HCT116 (cell line): ENCODE data around the gene SMYD3. TPM values are rescaled to one million over a fixed set of nuclear protein-coding genes. Genes with fewer than 3 reads are reported as not detected.

ENCODE experiments used
- ATAC-seq: fragments of 200-7000 bp; cut with Tn5 transposase; 2 replicates; pipeline ENCODE4 v1.9.1; 2020; ENCODE audit warnings: mild to moderate bottlenecking, moderate library complexity
- BruUV-seq: library from RNA; stranded (reverse); fragments of 400-500 nt; replicated peaks from 2 replicates; lab custom pipeline; 2021; lab: Mats Ljungman, UMichigan
- CTCF ChIA-PET: fragments of 300-600 bp; sonication (Branson Sonifier 250); formaldehyde crosslinking; loops from one replicate; lab custom pipeline; 2021; ENCODE audit warnings: antibody characterized with exemption; lab: Charles Lee
- POLR2A ChIA-PET: fragments of 300-600, 350-600 bp; sonication (Branson Sonifier 250); formaldehyde crosslinking; loops from one replicate; lab custom pipeline; 2021; ENCODE audit warnings: antibody characterized with exemption; lab: Charles Lee
- RAD21 ChIA-PET, 2 experiments: fragments of 300-600 bp; sonication (Branson Sonifier 250); formaldehyde crosslinking; loops; one replicate each; lab custom pipeline; 2023; ENCODE audit warnings: low total read pairs in 2 of 2; ENCODE audit not compliant: uncharacterized antibody in 2 of 2, unreplicated experiment in 2 of 2, low non-redundant PET in 1 of 2; lab: Charles Lee
- DNase-seq: peaks from one replicate; pipeline ENCODE4 v3.0.0-alpha.2; 2010; ENCODE audit warnings: low read depth, low spot score
- H2AFZ ChIP-seq: fragments of 200-600 bp; shearing (Covaris generic), sonication (generic); 2 replicates; pipeline ENCODE4 v1.6.1; 2017; ENCODE audit warnings: low read depth, mixed run types, mixed read lengths, antibody characterized with exemption, low read length; ENCODE audit not compliant: poor library complexity, severe bottlenecking
- H3K27ac ChIP-seq: 2 replicates; pipeline ENCODE4 v1.5.1; 2012; ENCODE audit warnings: low read depth, low read length
- H3K27me3 ChIP-seq: fragments of 200-600 bp; sonication (generic); 2 replicates; pipeline ENCODE4 v1.6.1; 2016; ENCODE audit warnings: mixed run types, low read length, mixed read lengths; ENCODE audit not compliant: insufficient read depth
- H3K36me3 ChIP-seq, 2 experiments: fragments of 200-500 bp in 1 of 2; fragments of 200-600 bp in 1 of 2; sonication (Bioruptor generic) in 1 of 2; sonication (generic) in 1 of 2; 2 replicates each; pipeline versions ENCODE4 v1.5.1 to v1.6.1; 2014 to 2016; ENCODE audit warnings: low read length in 2 of 2, inconsistent platforms in 1 of 2, mixed read lengths in 1 of 2, mixed run types in 1 of 2; ENCODE audit not compliant: insufficient read depth in 2 of 2, control insufficient read depth in 1 of 2
- H3K4me1 ChIP-seq, 2 experiments: fragments of 200-600 bp in 1 of 2; sonication (generic) in 1 of 2; 2 replicates each; pipeline versions ENCODE4 v1.5.1 to v1.6.1; 2012 to 2017; ENCODE audit warnings: low read length in 2 of 2, inconsistent platforms in 1 of 2, mild to moderate bottlenecking in 1 of 2, mixed read lengths in 1 of 2, mixed run types in 1 of 2, moderate library complexity in 1 of 2; ENCODE audit not compliant: insufficient read depth in 2 of 2, control insufficient read depth in 1 of 2
- H3K4me2 ChIP-seq: fragments of 200-600 bp; sonication (generic); 2 replicates; pipeline ENCODE4 v1.6.1; 2017; ENCODE audit warnings: mixed run types, low read length, mixed read lengths
- H3K4me3 ChIP-seq, 2 experiments: fragments of 200-600 bp in 1 of 2; sonication (generic) in 1 of 2; replicated peaks in 1 of 2; 2 replicates each; pipeline ENCODE4 v1.5.1; 2011 to 2016; ENCODE audit warnings: low read length in 2 of 2, control low read depth in 1 of 2, low read depth in 1 of 2, mild to moderate bottlenecking in 1 of 2, mixed read lengths in 1 of 2, mixed run types in 1 of 2
- H3K79me2 ChIP-seq: fragments of 200-600 bp; sonication (generic); 2 replicates; pipeline ENCODE4 v1.6.1; 2017; ENCODE audit warnings: mild to moderate bottlenecking, mixed run types, low read length, moderate library complexity, mixed read lengths; ENCODE audit not compliant: insufficient read depth
- H3K9ac ChIP-seq: fragments of 200-600 bp; sonication (generic); 2 replicates; pipeline ENCODE4 v1.6.1; 2016; ENCODE audit warnings: low read length, mixed read lengths
- H3K9me2 ChIP-seq: fragments of 200-600 bp; sonication (generic), shearing (Covaris generic); 2 replicates; pipeline ENCODE4 v1.6.1; 2017; ENCODE audit warnings: mixed run types, mild to moderate bottlenecking, moderate library complexity; ENCODE audit not compliant: insufficient read depth
- H3K9me3 ChIP-seq, 2 experiments: fragments of 200-500 bp in 1 of 2; fragments of 200-600 bp in 1 of 2; sonication (Bioruptor generic) in 1 of 2; sonication (generic) in 1 of 2; 2 replicates each; pipeline ENCODE4 v1.6.1; 2014 to 2017; ENCODE audit warnings: low read length in 2 of 2, mixed read lengths in 2 of 2, inconsistent platforms in 1 of 2, low read depth in 1 of 2, mild to moderate bottlenecking in 1 of 2, mixed run types in 1 of 2, moderate library complexity in 1 of 2; ENCODE audit not compliant: control insufficient read depth in 1 of 2, insufficient read depth in 1 of 2
- H4K20me1 ChIP-seq: fragments of 200-600 bp; sonication (generic), shearing (Covaris generic); 2 replicates; pipeline ENCODE4 v1.6.1; 2017; ENCODE audit warnings: mixed run types, mild to moderate bottlenecking, moderate library complexity; ENCODE audit not compliant: insufficient read depth
- CEBPB ChIP-seq: IDR thresholded peaks from 2 replicates; pipeline ENCODE4 v1.6.1; 2012; ENCODE audit warnings: low read depth
- JUND ChIP-seq: IDR thresholded peaks from 2 replicates; pipeline ENCODE4 v1.6.1; 2012
- SIN3A ChIP-seq: IDR thresholded peaks from 2 replicates; pipeline ENCODE4 v1.6.1; 2012; ENCODE audit warnings: low read depth
- SP1 ChIP-seq: IDR thresholded peaks from 2 replicates; pipeline ENCODE4 v1.6.1; 2012; ENCODE audit warnings: low read depth
- SRF ChIP-seq: IDR thresholded peaks from 2 replicates; pipeline ENCODE4 v1.6.1; 2012; ENCODE audit warnings: low read depth
- ZFX ChIP-seq: fragments of 450-650 bp; IDR thresholded peaks from 2 replicates; pipeline ENCODE4 v1.6.1; 2017
- intact Hi-C: fragments of 100-400 bp; cut with micrococcal nuclease; formaldehyde crosslinking; loops from 2 replicates; pipeline ENCODE4 v1.10.0; 2022
- total RNA-seq: library from RNA; stranded (reverse); gene quantifications from one replicate; pipeline ENCODE4 v1.2.1, GENCODE V29; 2021; ENCODE audit not compliant: unreplicated experiment
- TF ChIP-seq, protein P1 (sequence below): IDR thresholded peaks from 2 replicates; pipeline ENCODE4 v1.6.1; 2012; ENCODE audit warnings: low read depth
- TF ChIP-seq, protein P2 (sequence below): IDR thresholded peaks from 2 replicates; pipeline ENCODE4 v1.6.1; 2011; ENCODE audit warnings: mild to moderate bottlenecking, low read length, moderate library complexity; ENCODE audit not compliant: insufficient replicate concordance; ENCODE audit errors: extremely low read depth

The SMYD3 gene
- total RNA-seq, 1 experiment from 2014 or later, result 33.6 TPM

DNA sequence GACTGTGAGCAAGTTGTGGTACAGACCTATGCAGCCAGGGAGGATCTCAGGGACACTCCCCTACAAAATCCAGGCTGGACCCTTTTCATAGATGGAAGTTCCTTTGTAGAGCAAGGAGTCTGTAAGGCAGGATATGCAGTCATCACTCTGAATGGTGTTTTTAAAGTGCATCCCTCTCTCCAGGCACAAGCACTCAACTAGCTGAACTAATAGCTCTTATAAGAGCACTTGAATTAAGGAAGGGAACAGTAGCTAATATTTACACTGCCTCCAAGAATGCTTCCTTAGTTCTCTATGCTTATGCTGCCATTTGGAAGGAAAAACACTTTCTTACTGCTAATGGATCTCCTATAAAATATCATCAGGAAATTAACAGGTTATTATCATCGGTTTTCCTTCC lies 27.0 kb upstream of the SMYD3 start:
- Histone ChIP-seq H3K4me2 (no peak overlapping the region), H3K27me3 (no peaks in the 10 kb centered on the region), H3K36me3 (no peaks in the 10 kb centered on the region), H3K4me3 (no peak overlapping the region), H3K9me3 (0 out of 4 replicates have a peak, but pooled peaks cover 0 to 4% of the 10 kb centered on the region in 2 experiments), H3K9ac (no peak overlapping the region), H3K4me1 (no peaks in the 10 kb centered on the region), H3K79me2 (no peaks in the 10 kb centered on the region), H3K27ac (no peak overlapping the region)
- intact Hi-C loops, result no loop called here
- CTCF ChIA-PET, result no interaction called here
- POLR2A ChIA-PET, result no interaction called here
- no peak for TF ChIP-seq SIN3A
- TF ChIP-seq, protein P1, sequence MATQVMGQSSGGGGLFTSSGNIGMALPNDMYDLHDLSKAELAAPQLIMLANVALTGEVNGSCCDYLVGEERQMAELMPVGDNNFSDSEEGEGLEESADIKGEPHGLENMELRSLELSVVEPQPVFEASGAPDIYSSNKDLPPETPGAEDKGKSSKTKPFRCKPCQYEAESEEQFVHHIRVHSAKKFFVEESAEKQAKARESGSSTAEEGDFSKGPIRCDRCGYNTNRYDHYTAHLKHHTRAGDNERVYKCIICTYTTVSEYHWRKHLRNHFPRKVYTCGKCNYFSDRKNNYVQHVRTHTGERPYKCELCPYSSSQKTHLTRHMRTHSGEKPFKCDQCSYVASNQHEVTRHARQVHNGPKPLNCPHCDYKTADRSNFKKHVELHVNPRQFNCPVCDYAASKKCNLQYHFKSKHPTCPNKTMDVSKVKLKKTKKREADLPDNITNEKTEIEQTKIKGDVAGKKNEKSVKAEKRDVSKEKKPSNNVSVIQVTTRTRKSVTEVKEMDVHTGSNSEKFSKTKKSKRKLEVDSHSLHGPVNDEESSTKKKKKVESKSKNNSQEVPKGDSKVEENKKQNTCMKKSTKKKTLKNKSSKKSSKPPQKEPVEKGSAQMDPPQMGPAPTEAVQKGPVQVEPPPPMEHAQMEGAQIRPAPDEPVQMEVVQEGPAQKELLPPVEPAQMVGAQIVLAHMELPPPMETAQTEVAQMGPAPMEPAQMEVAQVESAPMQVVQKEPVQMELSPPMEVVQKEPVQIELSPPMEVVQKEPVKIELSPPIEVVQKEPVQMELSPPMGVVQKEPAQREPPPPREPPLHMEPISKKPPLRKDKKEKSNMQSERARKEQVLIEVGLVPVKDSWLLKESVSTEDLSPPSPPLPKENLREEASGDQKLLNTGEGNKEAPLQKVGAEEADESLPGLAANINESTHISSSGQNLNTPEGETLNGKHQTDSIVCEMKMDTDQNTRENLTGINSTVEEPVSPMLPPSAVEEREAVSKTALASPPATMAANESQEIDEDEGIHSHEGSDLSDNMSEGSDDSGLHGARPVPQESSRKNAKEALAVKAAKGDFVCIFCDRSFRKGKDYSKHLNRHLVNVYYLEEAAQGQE, result no peak
- TF ChIP-seq SP1, result no peak
- no peak for TF ChIP-seq ZFX
- TF ChIP-seq SRF, result no peak
- TF ChIP-seq, all 23 proteins: peak for 0
- RAD21 ChIA-PET, result no interaction called here
- DNase-seq (no peak), ATAC-seq (no peak)
- Histone ChIP-seq H3K9me2 (no peaks in the 10 kb centered on the region), H4K20me1 (no peaks in the 10 kb centered on the region), H2AFZ (no peak overlapping the region)
- no TSS peak for BruUV-seq

DNA sequence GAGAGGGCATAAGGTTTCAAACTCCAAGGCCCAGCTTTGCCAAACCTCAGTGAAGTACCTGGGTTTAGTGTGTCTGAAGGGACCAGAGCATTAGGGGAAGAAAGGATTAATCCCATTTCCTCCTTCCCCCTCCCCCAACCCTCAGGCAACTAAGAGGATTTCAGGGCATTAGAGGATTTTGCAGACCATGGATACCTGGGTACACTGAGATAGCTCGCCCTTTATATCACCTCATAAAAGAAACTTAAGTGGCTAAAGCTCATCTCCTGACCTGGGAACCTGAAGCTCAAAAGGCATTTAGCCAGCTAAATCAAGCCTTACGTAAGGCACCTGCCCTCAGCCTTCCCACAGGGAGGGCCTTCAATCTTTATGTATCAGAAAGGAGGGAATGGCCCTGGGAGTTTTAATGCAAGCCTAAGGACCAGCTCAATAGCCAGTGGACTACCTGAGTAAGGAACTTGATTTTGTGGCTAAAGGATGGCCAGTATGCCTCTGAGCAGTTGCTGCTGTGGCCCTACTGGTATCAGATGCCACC lies 26.4 kb upstream of the SMYD3 start:
- no peak overlapping the region for H3K4me2 ChIP-seq
- H3K9me3 ChIP-seq, result 0 out of 4 replicates have a peak, but pooled peaks cover 0 to 4% of the 10 kb centered on the region in 2 experiments
- H3K27me3 ChIP-seq, result no peaks in the 10 kb centered on the region
- H4K20me1 ChIP-seq, result no peaks in the 10 kb centered on the region
- no peak overlapping the region for H3K9ac ChIP-seq
- ChIA-PET CTCF (no interaction called here), RAD21 (no interaction called here), POLR2A (no interaction called here)
- no peaks in the 10 kb centered on the region for H3K79me2 ChIP-seq
- H3K4me3 ChIP-seq, result no peak overlapping the region
- ATAC-seq, result no peak
- H3K9me2 ChIP-seq, result no peaks in the 10 kb centered on the region
- no peak for DNase-seq
- no peak overlapping the region for H3K27ac ChIP-seq
- no peaks in the 10 kb centered on the region for H3K36me3 ChIP-seq
- no TSS peak for BruUV-seq
- intact Hi-C loops, result no loop called here
- H2AFZ ChIP-seq, result no peak overlapping the region
- TF ChIP-seq JUND, result no peak
- no peak for TF ChIP-seq SP1
- no peak for TF ChIP-seq SRF
- TF ChIP-seq, protein P2, sequence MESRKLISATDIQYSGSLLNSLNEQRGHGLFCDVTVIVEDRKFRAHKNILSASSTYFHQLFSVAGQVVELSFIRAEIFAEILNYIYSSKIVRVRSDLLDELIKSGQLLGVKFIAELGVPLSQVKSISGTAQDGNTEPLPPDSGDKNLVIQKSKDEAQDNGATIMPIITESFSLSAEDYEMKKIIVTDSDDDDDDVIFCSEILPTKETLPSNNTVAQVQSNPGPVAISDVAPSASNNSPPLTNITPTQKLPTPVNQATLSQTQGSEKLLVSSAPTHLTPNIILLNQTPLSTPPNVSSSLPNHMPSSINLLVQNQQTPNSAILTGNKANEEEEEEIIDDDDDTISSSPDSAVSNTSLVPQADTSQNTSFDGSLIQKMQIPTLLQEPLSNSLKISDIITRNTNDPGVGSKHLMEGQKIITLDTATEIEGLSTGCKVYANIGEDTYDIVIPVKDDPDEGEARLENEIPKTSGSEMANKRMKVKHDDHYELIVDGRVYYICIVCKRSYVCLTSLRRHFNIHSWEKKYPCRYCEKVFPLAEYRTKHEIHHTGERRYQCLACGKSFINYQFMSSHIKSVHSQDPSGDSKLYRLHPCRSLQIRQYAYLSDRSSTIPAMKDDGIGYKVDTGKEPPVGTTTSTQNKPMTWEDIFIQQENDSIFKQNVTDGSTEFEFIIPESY, result no peak
- TF ChIP-seq CEBPB, result no peak
- TF ChIP-seq, all 23 proteins: peak for 0
- H3K4me1 ChIP-seq, result no peaks in the 10 kb centered on the region
